SU-DHL-6 (cell line): ENCODE data around the gene KLHL22.

Source experiments
- H2AFZ ChIP-seq: fragments of 200-600 bp; sonication (generic); 2 replicates; pipeline ENCODE4 v1.6.1; 2014; ENCODE audit warnings: low read depth, mild to moderate bottlenecking, moderate library complexity, mixed read lengths, antibody characterized with exemption, low read length; ENCODE audit not compliant: severe bottlenecking
- H3F3A ChIP-seq: fragments of 200-600 bp; shearing (Covaris generic); 2 replicates; pipeline ENCODE4 v1.6.0; 2016; ENCODE audit warnings: antibody characterized with exemption, mild to moderate bottlenecking; ENCODE audit not compliant: insufficient read depth
- H3K27ac ChIP-seq: fragments of 200-600 bp; sonication (generic); 2 replicates; pipeline ENCODE4 v1.5.1; 2016; ENCODE audit warnings: low read depth, mild to moderate bottlenecking, low read length, moderate library complexity, mixed read lengths
- H3K27me3 ChIP-seq: fragments of 200-600 bp; sonication (generic), shearing (Covaris generic); 2 replicates; pipeline ENCODE4 v1.6.0; 2014; ENCODE audit warnings: mild to moderate bottlenecking, low read length
- H3K36me3 ChIP-seq: fragments of 200-600 bp; sonication (generic); 2 replicates; pipeline ENCODE4 v1.6.1; 2014; ENCODE audit warnings: mild to moderate bottlenecking, low read length, mixed read lengths
- H3K4me2 ChIP-seq: fragments of 300-600, 200-600 bp; shearing (Covaris generic), sonication (generic); 2 replicates; pipeline ENCODE4 v1.6.0; 2014; ENCODE audit warnings: low read length, low read depth, mild to moderate bottlenecking; ENCODE audit not compliant: poor library complexity, severe bottlenecking
- H3K4me3 ChIP-seq: fragments of 200-600 bp; sonication (generic); 2 replicates; pipeline ENCODE4 v1.5.1; 2014; ENCODE audit warnings: antibody characterized with exemption, low read length, mild to moderate bottlenecking, mixed read lengths; ENCODE audit not compliant: insufficient read depth, poor library complexity, severe bottlenecking
- H3K79me2 ChIP-seq: fragments of 200-600 bp; sonication (generic); 2 replicates; pipeline ENCODE4 v1.6.1; 2014; ENCODE audit warnings: mild to moderate bottlenecking, low read length, moderate library complexity; ENCODE audit not compliant: insufficient read depth
- H3K9ac ChIP-seq: fragments of 200-600 bp; sonication (generic); 2 replicates; pipeline ENCODE4 v1.7.0; 2014; ENCODE audit warnings: mild to moderate bottlenecking, low read length
- H3K9me2 ChIP-seq: fragments of 200-600 bp; sonication (generic); replicated peaks from 2 replicates; pipeline ENCODE4 v1.6.1; 2014; ENCODE audit warnings: low read length; ENCODE audit not compliant: insufficient read depth
- H3K9me3 ChIP-seq: fragments of 200-600 bp; sonication (generic); 2 replicates; pipeline ENCODE4 v1.6.1; 2014; ENCODE audit warnings: low read length, mixed read lengths; ENCODE audit not compliant: insufficient read depth
- H4K20me1 ChIP-seq: fragments of 200-600 bp; sonication (generic); 2 replicates; pipeline ENCODE4 v1.6.1; 2014; ENCODE audit warnings: low read depth, mild to moderate bottlenecking, antibody characterized with exemption, low read length, moderate library complexity, mixed read lengths
- EZH2phosphoT487 ChIP-seq: fragments of 200-600 bp; sonication (generic), shearing (Covaris generic); conservative IDR thresholded peaks from 2 replicates; pipeline ENCODE4 v1.6.1; 2018; ENCODE audit warnings: mild to moderate bottlenecking, antibody characterized with exemption, low read length, moderate library complexity, mixed read lengths
- TF ChIP-seq, protein P1 (sequence below): fragments of 200-600 bp; sonication (generic); IDR thresholded peaks from one replicate; pipeline ENCODE4 v1.5.1; 2017; ENCODE audit warnings: antibody characterized with exemption, mild to moderate bottlenecking, low read length, moderate library complexity; ENCODE audit not compliant: insufficient read depth, poor library complexity, severe bottlenecking

Gene KLHL22

DNA sequence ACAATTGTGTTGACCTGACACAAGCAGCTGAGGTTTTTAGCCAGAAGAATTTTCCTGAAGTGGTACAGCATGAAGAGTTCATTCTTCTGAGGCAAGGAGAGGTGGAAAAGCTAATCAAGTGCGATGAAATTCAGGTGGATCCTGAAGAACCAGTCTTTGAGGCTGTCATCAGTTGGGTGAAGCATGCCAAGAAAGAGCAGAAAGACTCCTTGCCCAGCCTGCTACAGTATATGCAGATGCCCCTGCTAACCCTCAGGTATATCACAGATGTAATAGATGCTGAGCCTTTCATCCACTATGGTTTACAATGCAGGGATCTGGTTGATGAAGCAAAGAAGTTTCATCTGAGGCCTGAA lies 45.1 kb downstream of the KLHL22 start:
- H3K79me2 ChIP-seq, result no peaks in the 10 kb centered on the region
- H3K9me2 ChIP-seq, result no peaks in the 10 kb centered on the region
- H2AFZ ChIP-seq, result no peak overlapping the region
- H3K9me3 ChIP-seq, result no peaks in the 10 kb centered on the region
- H3K27ac ChIP-seq, result no peak overlapping the region
- H3F3A ChIP-seq, result no peaks in the 10 kb centered on the region
- H4K20me1 ChIP-seq, result no peaks in the 10 kb centered on the region
- TF ChIP-seq, protein P1, sequence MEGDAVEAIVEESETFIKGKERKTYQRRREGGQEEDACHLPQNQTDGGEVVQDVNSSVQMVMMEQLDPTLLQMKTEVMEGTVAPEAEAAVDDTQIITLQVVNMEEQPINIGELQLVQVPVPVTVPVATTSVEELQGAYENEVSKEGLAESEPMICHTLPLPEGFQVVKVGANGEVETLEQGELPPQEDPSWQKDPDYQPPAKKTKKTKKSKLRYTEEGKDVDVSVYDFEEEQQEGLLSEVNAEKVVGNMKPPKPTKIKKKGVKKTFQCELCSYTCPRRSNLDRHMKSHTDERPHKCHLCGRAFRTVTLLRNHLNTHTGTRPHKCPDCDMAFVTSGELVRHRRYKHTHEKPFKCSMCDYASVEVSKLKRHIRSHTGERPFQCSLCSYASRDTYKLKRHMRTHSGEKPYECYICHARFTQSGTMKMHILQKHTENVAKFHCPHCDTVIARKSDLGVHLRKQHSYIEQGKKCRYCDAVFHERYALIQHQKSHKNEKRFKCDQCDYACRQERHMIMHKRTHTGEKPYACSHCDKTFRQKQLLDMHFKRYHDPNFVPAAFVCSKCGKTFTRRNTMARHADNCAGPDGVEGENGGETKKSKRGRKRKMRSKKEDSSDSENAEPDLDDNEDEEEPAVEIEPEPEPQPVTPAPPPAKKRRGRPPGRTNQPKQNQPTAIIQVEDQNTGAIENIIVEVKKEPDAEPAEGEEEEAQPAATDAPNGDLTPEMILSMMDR, result no peak
- H3K9ac ChIP-seq, result no peak overlapping the region
- no peaks in the 10 kb centered on the region for H3K36me3 ChIP-seq
- no peak overlapping the region for H3K4me2 ChIP-seq
- no peak overlapping the region for H3K4me3 ChIP-seq
- no peaks in the 10 kb centered on the region for H3K27me3 ChIP-seq

DNA sequence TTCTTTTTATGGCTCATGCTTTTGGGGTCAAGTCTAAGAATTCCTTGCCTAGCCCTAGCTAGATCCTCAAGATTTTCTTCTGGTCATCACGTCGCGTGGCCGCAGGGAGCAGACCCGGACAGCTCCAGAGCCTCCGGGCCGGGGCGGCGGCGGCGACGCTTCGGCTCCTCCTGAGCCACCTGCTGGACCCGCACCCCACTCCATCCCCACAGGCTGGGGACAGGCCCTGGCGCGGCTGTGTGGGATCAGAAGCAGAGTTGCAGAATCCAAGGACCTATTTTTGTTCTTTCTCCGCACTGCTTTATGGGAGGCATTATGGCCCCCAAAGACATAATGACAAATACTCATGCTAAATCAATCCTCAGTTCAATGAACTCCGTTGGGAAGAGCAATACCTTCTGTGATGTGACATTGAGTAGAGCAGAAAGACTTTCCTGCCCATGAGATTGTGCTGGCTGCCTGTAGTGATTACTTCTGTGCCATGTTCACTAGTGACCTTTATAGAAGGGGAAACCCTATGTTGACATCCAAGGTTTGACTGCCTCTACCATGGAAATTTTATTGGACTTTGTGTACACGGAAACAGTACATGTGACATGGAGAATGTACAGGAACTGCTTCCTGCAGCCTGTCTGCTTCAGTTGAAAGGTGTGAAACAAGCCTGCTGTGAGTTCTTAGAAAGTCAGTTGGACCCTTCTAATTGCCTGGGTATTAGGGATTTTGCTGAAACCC lies 45.6 kb downstream of the KLHL22 start:
- Histone ChIP-seq H4K20me1 (no peaks in the 10 kb centered on the region), H3K9me2 (no peaks in the 10 kb centered on the region)
- TF ChIP-seq, protein P1, result no peak
- TF ChIP-seq EZH2phosphoT487, result no peak

DNA sequence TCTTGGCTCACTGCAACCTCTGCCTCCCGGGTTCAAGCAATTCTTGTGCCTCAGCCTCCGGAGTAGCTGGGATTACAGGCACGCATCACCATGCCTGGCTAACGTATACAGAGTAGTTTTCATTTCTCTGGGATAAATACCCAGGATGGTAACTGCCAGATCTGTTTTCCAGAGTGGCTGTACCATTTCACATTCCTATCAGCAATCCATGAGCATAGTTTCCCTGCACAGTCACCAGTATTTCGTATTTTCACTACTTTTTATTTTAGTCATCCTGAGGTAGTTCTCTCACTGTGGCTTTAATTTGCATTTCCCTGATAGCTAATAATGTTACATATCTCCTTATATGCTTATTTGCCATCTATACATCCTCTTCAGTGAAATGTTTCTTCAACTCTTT lies 47.0 kb downstream of the KLHL22 start:
- Histone ChIP-seq H3K9me3 (no peaks in the 10 kb centered on the region), H3K4me2 (no peak overlapping the region), H4K20me1 (no peaks in the 10 kb centered on the region), H3K27me3 (no peaks in the 10 kb centered on the region), H3K27ac (no peak overlapping the region), H3F3A (no peaks in the 10 kb centered on the region), H3K79me2 (no peaks in the 10 kb centered on the region), H3K4me3 (no peak overlapping the region), H3K9ac (no peak overlapping the region), H2AFZ (no peak overlapping the region), H3K9me2 (no peaks in the 10 kb centered on the region), H3K36me3 (no peaks in the 10 kb centered on the region)
- TF ChIP-seq EZH2phosphoT487, result no peak
- TF ChIP-seq, protein P1, result no peak

More for the DNA sequence above, 45.6 kb downstream of the KLHL22 start:
- Histone ChIP-seq H3K4me2 (no peak overlapping the region), H3F3A (no peaks in the 10 kb centered on the region), H3K36me3 (no peaks in the 10 kb centered on the region), H3K79me2 (no peaks in the 10 kb centered on the region), H3K9me3 (no peaks in the 10 kb centered on the region), H2AFZ (no peak overlapping the region), H3K4me3 (no peak overlapping the region), H3K27ac (no peak overlapping the region), H3K27me3 (no peaks in the 10 kb centered on the region), H3K9ac (no peak overlapping the region)
